Measurements from ENCODE around the gene CMSS1.

DNA sequence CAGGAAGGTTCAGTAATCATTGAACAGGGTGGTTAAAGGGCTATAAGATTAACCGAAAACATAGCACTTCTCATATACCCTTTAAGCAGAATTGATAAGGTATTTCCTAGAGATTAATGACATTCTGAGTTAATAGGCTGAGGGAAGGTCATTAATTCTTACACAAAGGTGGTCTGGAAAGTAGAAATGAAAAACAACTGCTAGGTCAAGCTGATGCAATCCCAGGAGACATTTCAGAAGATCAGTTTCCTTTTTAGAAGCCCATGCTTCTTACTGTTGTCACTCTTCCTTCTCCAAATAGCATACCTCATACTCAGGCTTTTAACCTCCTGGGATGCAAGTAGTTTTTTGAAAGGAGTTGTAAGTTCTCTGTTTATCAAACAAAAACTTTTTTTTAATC lies 287.8 kb downstream of the CMSS1 start:
- TF ChIP-seq, protein P1, sequence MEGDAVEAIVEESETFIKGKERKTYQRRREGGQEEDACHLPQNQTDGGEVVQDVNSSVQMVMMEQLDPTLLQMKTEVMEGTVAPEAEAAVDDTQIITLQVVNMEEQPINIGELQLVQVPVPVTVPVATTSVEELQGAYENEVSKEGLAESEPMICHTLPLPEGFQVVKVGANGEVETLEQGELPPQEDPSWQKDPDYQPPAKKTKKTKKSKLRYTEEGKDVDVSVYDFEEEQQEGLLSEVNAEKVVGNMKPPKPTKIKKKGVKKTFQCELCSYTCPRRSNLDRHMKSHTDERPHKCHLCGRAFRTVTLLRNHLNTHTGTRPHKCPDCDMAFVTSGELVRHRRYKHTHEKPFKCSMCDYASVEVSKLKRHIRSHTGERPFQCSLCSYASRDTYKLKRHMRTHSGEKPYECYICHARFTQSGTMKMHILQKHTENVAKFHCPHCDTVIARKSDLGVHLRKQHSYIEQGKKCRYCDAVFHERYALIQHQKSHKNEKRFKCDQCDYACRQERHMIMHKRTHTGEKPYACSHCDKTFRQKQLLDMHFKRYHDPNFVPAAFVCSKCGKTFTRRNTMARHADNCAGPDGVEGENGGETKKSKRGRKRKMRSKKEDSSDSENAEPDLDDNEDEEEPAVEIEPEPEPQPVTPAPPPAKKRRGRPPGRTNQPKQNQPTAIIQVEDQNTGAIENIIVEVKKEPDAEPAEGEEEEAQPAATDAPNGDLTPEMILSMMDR (IDR thresholded peaks at IDR 0.05) = no peak
- TF ChIP-seq POLR2A (IDR thresholded peaks at IDR 0.05) (no peak), POLR2AphosphoS5 (IDR thresholded peaks at IDR 0.05) (no peak)
